H9 (cell line): ENCODE measurements around the gene RABGAP1L. TPM values are rescaled to one million over a fixed set of nuclear protein-coding genes. Genes with fewer than 3 reads are reported as not detected.
A peak's percentile ranks its signal among the peaks of the same experiment; 100 is the strongest.
"Not testable (repeated sequence)": the region's sequence is repeated elsewhere in the genome, so short reads cannot be mapped to it uniquely, and the experiment has no call there.

Experiments
- DNase-seq: peaks from one replicate; pipeline ENCODE4 v3.0.0-alpha.2; 2017
- H2AFZ ChIP-seq: one replicate; pipeline ENCODE4 v1.6.1; 2013; ENCODE audit warnings: mild to moderate bottlenecking, low read length, control low read depth, moderate library complexity
- H2AK5ac ChIP-seq: 2 replicates; pipeline ENCODE4 v1.6.1; 2013; ENCODE audit warnings: low read length, control low read depth, mixed read lengths; ENCODE audit not compliant: insufficient read length
- H2BK120ac ChIP-seq: one replicate; pipeline ENCODE4 v1.6.1; 2013; ENCODE audit warnings: low read depth, mild to moderate bottlenecking, low read length, control low read depth, inconsistent platforms; ENCODE audit not compliant: poor library complexity, severe bottlenecking
- H2BK12ac ChIP-seq: 2 replicates; pipeline ENCODE4 v1.6.1; 2013; ENCODE audit warnings: low read length, control low read depth, mixed read lengths, low read depth; ENCODE audit not compliant: insufficient read length
- H2BK15ac ChIP-seq: 2 replicates; pipeline ENCODE4 v1.6.1; 2013; ENCODE audit warnings: low read depth, low read length, control low read depth
- H2BK20ac ChIP-seq: one replicate; pipeline ENCODE4 v1.6.1; 2013; ENCODE audit warnings: low read depth, mild to moderate bottlenecking, low read length, control low read depth, inconsistent platforms; ENCODE audit not compliant: poor library complexity, severe bottlenecking
- H2BK5ac ChIP-seq: 2 replicates; pipeline ENCODE4 v1.6.1; 2013; ENCODE audit warnings: low read length, control low read depth, mixed read lengths; ENCODE audit not compliant: insufficient read length
- H3K14ac ChIP-seq: 2 replicates; pipeline ENCODE4 v1.6.1; 2013; ENCODE audit warnings: low read length, control low read depth; ENCODE audit not compliant: insufficient read depth
- H3K18ac ChIP-seq: 2 replicates; pipeline ENCODE4 v1.6.1; 2013; ENCODE audit warnings: low read depth, mild to moderate bottlenecking, mixed read lengths, low read length, control low read depth; ENCODE audit not compliant: insufficient read length
- H3K23ac ChIP-seq: 2 replicates; pipeline ENCODE4 v1.6.1; 2013; ENCODE audit warnings: low read length, control low read depth, mixed read lengths, low read depth; ENCODE audit not compliant: insufficient read length
- H3K23me2 ChIP-seq: 2 replicates; pipeline ENCODE4 v1.6.1; 2013; ENCODE audit warnings: low read depth, mild to moderate bottlenecking, mixed read lengths, low read length, control low read depth; ENCODE audit not compliant: insufficient read length, poor library complexity, severe bottlenecking
- H3K27ac ChIP-seq: 2 replicates; pipeline ENCODE4 v1.5.1; 2013; ENCODE audit warnings: low read length, control low read depth, mixed read lengths, low read depth; ENCODE audit not compliant: insufficient read length
- H3K27me3 ChIP-seq: 2 replicates; pipeline ENCODE4 v1.6.1; 2013; ENCODE audit warnings: low read length, control low read depth, inconsistent platforms; ENCODE audit not compliant: insufficient read depth
- H3K4ac ChIP-seq: 2 replicates; pipeline ENCODE4 v1.6.1; 2013; ENCODE audit warnings: low read depth, mild to moderate bottlenecking, control low read depth, inconsistent platforms, low read length, moderate library complexity
- H3K4me1 ChIP-seq: 2 replicates; pipeline ENCODE4 v1.6.1; 2013; ENCODE audit warnings: low read length, control low read depth, inconsistent platforms; ENCODE audit not compliant: insufficient read depth
- H3K4me2 ChIP-seq: 2 replicates; pipeline ENCODE4 v1.6.1; 2013; ENCODE audit warnings: low read length, control low read depth, mixed read lengths; ENCODE audit not compliant: insufficient read length, insufficient read depth
- H3K56ac ChIP-seq: 2 replicates; pipeline ENCODE4 v1.6.1; 2013; ENCODE audit warnings: low read depth, mild to moderate bottlenecking, mixed read lengths, low read length, control low read depth; ENCODE audit not compliant: insufficient read length
- H3K79me1 ChIP-seq: 2 replicates; pipeline ENCODE4 v1.6.1; 2013; ENCODE audit warnings: low read depth, mild to moderate bottlenecking, moderate library complexity, low read length, control low read depth, inconsistent platforms; ENCODE audit not compliant: insufficient read depth, poor library complexity, severe bottlenecking
- H3K79me2 ChIP-seq: 2 replicates; pipeline ENCODE4 v1.6.1; 2013; ENCODE audit warnings: low read length, control low read depth, inconsistent platforms; ENCODE audit not compliant: insufficient read depth
- H3K9ac ChIP-seq: 2 replicates; pipeline ENCODE4 v1.6.1; 2013; ENCODE audit warnings: low read length, control low read depth, mixed read lengths; ENCODE audit not compliant: insufficient read length; ENCODE audit errors: extremely low read depth
- H3K9me3 ChIP-seq: one replicate; pipeline ENCODE4 v1.6.1; 2013; ENCODE audit warnings: low read depth, low read length, inconsistent platforms; ENCODE audit not compliant: control insufficient read depth
- H3T11ph ChIP-seq: one replicate; pipeline ENCODE4 v1.6.1; 2013; ENCODE audit warnings: mild to moderate bottlenecking, low read length, control low read depth, inconsistent platforms
- H4K20me1 ChIP-seq: one replicate; pipeline ENCODE4 v1.6.1; 2013; ENCODE audit not compliant: control insufficient read depth, insufficient read length, insufficient read depth
- H4K5ac ChIP-seq: 2 replicates; pipeline ENCODE4 v1.6.1; 2013; ENCODE audit warnings: low read depth, mild to moderate bottlenecking, mixed read lengths, low read length, control low read depth; ENCODE audit not compliant: insufficient read length
- H4K8ac ChIP-seq: replicated peaks from 2 replicates; pipeline ENCODE4 v1.6.1; 2013; ENCODE audit warnings: low read length, control low read depth, mixed read lengths, low read depth; ENCODE audit not compliant: insufficient read length
- H4K91ac ChIP-seq: 2 replicates; pipeline ENCODE4 v1.6.1; 2013; ENCODE audit warnings: low read depth, mild to moderate bottlenecking, moderate library complexity, mixed read lengths, low read length, control low read depth; ENCODE audit not compliant: insufficient read length
- H3K27ac Mint-ChIP-seq, 3 experiments: 2 replicates in 2 of 3; 3 replicates in 1 of 3; pipeline ENCODE4 v1.8.0; 2020 to 2021; ENCODE audit warnings: mixed read lengths in 3 of 3, mild to moderate bottlenecking in 1 of 3, moderate library complexity in 1 of 3
- H3K27me3 Mint-ChIP-seq: 2 replicates; pipeline ENCODE4 v1.8.0; 2021; ENCODE audit warnings: low read depth, mild to moderate bottlenecking, moderate library complexity, mixed read lengths
- H3K36me3 Mint-ChIP-seq, 3 experiments: 2 replicates in 2 of 3; 3 replicates in 1 of 3; pipeline ENCODE4 v1.8.0; 2020 to 2021; ENCODE audit warnings: low read depth in 3 of 3, mixed read lengths in 3 of 3; ENCODE audit not compliant: insufficient read depth in 1 of 3
- H3K4me1 Mint-ChIP-seq, 2 experiments: 2 replicates each; pipeline ENCODE4 v1.8.0; 2020; ENCODE audit warnings: mixed read lengths in 2 of 2
- H3K4me3 Mint-ChIP-seq, 2 experiments: 2 replicates in 1 of 2; 3 replicates in 1 of 2; pipeline ENCODE4 v1.8.0; 2020 to 2021; ENCODE audit warnings: mild to moderate bottlenecking in 2 of 2, mixed read lengths in 2 of 2, moderate library complexity in 1 of 2
- H3K9me3 Mint-ChIP-seq, 2 experiments: 2 replicates in 1 of 2; 3 replicates in 1 of 2; pipeline ENCODE4 v1.8.0; 2020; ENCODE audit warnings: mild to moderate bottlenecking in 2 of 2, mixed read lengths in 2 of 2, moderate library complexity in 1 of 2
- CTCF ChIP-seq: fragments of 200-600 bp; sonication (generic); conservative IDR thresholded peaks from 3 replicates; pipeline ENCODE4 v1.8.0; 2021; ENCODE audit warnings: antibody characterized with exemption, mild to moderate bottlenecking
- WGBS: extraction: QIAGEN DNeasy Blood & Tissue Kit; methylation state at CpG from one replicate; pipeline ENCODE4 v1.1.7; 2013; ENCODE audit warnings: missing lambda C conversion rate, low lambda C conversion rate, mixed read lengths; ENCODE audit not compliant: insufficient read length; ENCODE audit errors: extremely low coverage; 5-methylcytosine and 5-hydroxymethylcytosine counted together
- total RNA-seq: library from RNA; stranded (reverse); gene quantifications from 2 replicates; pipeline ENCODE4 v1.2.1, GENCODE V29; 2021

Gene RABGAP1L
- total RNA-seq, 1 experiment from 2014 or later: 147 TPM

- Histone ChIP-seq H2BK5ac (no peak overlapping the region), H3K56ac (no peak overlapping the region), H4K91ac (no peak overlapping the region), H4K5ac (no peak overlapping the region), H2BK120ac (no peak overlapping the region), H3K27me3 (no peaks in the 10 kb centered on the region), H3K79me1 (no peaks in the 10 kb centered on the region), H2BK12ac (no peak overlapping the region), H3K18ac (no peak overlapping the region), H4K8ac (no peak overlapping the region), H3K4me2 (no peak overlapping the region), H3T11ph (no peak overlapping the region), H3K79me2 (no peaks in the 10 kb centered on the region), H2BK20ac (no peak overlapping the region), H3K23ac (no peak overlapping the region), H4K20me1 (no peaks in the 10 kb centered on the region), H2BK15ac (no peak overlapping the region), H3K4me1 (no peaks in the 10 kb centered on the region), H3K4ac (no peak overlapping the region), H3K23me2 (no peaks in the 10 kb centered on the region), H3K27ac (no peak overlapping the region), H3K14ac (no peak overlapping the region), H3K9ac (no peak overlapping the region), H3K9me3 (no peaks in the 10 kb centered on the region), H2AK5ac (no peak overlapping the region), H2AFZ (no peak overlapping the region)
- Mint-ChIP-seq H3K36me3 (no peaks in the 10 kb centered on the region; a peak in 1 of 7 replicates), H3K27ac (peak overlapping the region in 1 of 3 experiments; percentile 20; a peak in 1 of 7 replicates), H3K4me1 (no peaks in the 10 kb centered on the region), H3K9me3 (peaks cover 0 to 3% of the 10 kb centered on the region in 2 experiments; a peak in 2 of 5 replicates), H3K4me3 (no peak overlapping the region), H3K27me3 (no peaks in the 10 kb centered on the region)
- no CpG with 5 or more reads among the region's 4 CpGs for WGBS
- DNase-seq: no peak
- no peak for TF ChIP-seq CTCF
These were observed 177.8 kb downstream of the RABGAP1L start for GRCh38 chr1:174337000-174337681.

GRCh38 chr1:174340404-174340803 lies 181.1 kb downstream of the RABGAP1L start:
- not testable (repeated sequence) for H2BK20ac ChIP-seq, H4K20me1 ChIP-seq, H4K8ac ChIP-seq, H3K4me1 Mint-ChIP-seq, H3K4me1 ChIP-seq, H4K5ac ChIP-seq, H2AK5ac ChIP-seq, H3T11ph ChIP-seq, H3K79me1 ChIP-seq, H3K27me3 Mint-ChIP-seq, H2BK5ac ChIP-seq, H2AFZ ChIP-seq, H3K27ac ChIP-seq, H3K14ac ChIP-seq, H3K23ac ChIP-seq, H3K4me2 ChIP-seq, H3K27me3 ChIP-seq, H3K36me3 Mint-ChIP-seq, DNase-seq, H3K27ac Mint-ChIP-seq, H3K4ac ChIP-seq, H4K91ac ChIP-seq, H2BK12ac ChIP-seq, H3K56ac ChIP-seq, H3K79me2 ChIP-seq, H3K23me2 ChIP-seq, H2BK120ac ChIP-seq, H3K4me3 Mint-ChIP-seq, H2BK15ac ChIP-seq, H3K9me3 ChIP-seq, H3K9me3 Mint-ChIP-seq, H3K9ac ChIP-seq, H3K18ac ChIP-seq
- WGBS: no CpG with 5 or more reads among the region's 1 CpG
